Measurements from ENCODE around the gene INSL3. TPM values are rescaled to one million over a fixed set of nuclear protein-coding genes. Genes with fewer than 3 reads are reported as not detected.

INSL3 gene
- polyA plus RNA-seq, 4 donors, result 0.21 to 0.40 (median 0.26) TPM

Other genes with a start within 250 kb of the INSL3 start
- gene UNC13A, start 133.2 kb downstream of the INSL3 start, polyA plus RNA-seq (ENCODE audit: insufficient read length in 4 of 4), result 1 to 10 TPM in 1 of 4 donors, under 1 TPM in 3; 0.10 to 1.2 (median 0.16) TPM
- 10 to 100 TPM; 34.3 to 41.7 (median 37.8) TPM for gene MAP1S, start 102.0 kb downstream of the INSL3 start, polyA plus RNA-seq (ENCODE audit: insufficient read length in 4 of 4)
- 1 to 10 TPM; 2.0 to 3.2 (median 2.4) TPM for gene FCHO1, start 70.0 kb downstream of the INSL3 start, polyA plus RNA-seq (ENCODE audit: insufficient read length in 4 of 4)
- 10 to 100 TPM in 1 of 4 donors, 1 to 10 TPM in 2, under 1 TPM in 1; 0.15 to 13.6 (median 6.3) TPM for gene B3GNT3, start 26.4 kb downstream of the INSL3 start, polyA plus RNA-seq (ENCODE audit: insufficient read length in 4 of 4)
- gene JAK3, start 26.5 kb upstream of the INSL3 start, polyA plus RNA-seq (ENCODE audit: insufficient read length in 4 of 4), result 1 to 10 TPM; 2.3 to 4.4 (median 3.3) TPM
- 1,000 to 10,000 TPM in 1 of 4 donors, 100 to 1,000 TPM in 3; 828 to 1,246 (median 866) TPM for gene RPL18A, start 38.4 kb upstream of the INSL3 start, polyA plus RNA-seq (ENCODE audit: insufficient read length in 4 of 4)
- under 1 TPM in 2 of 4 donors, not detected in 2; 0.06 to 0.08 TPM for gene SLC5A5, start 50.4 kb upstream of the INSL3 start, polyA plus RNA-seq (ENCODE audit: insufficient read length in 4 of 4)
- 10 to 100 TPM; 42.7 to 85.4 (median 54.5) TPM for gene CCDC124, start 111.5 kb upstream of the INSL3 start, polyA plus RNA-seq (ENCODE audit: insufficient read length in 4 of 4)
- 1 to 10 TPM; 3.6 to 7.3 (median 5.4) TPM for gene KCNN1, start 145.6 kb upstream of the INSL3 start, polyA plus RNA-seq (ENCODE audit: insufficient read length in 4 of 4)
- gene ARRDC2, start 186.7 kb upstream of the INSL3 start, polyA plus RNA-seq (ENCODE audit: insufficient read length in 4 of 4), result 1 to 10 TPM; 3.8 to 5.5 (median 4.8) TPM